Peyer's patch (tissue), 4 donors: ENCODE data around the gene MAP4K1.

ENCODE experiments used
- POLR2A ChIP-seq, 2 donors: fragments of 450-650 bp; IDR thresholded peaks; one replicate each; pipeline ENCODE4 v1.5.1; 2017; ENCODE audit warnings: antibody characterized with exemption in 2 of 2, mild to moderate bottlenecking in 2 of 2, moderate library complexity in 2 of 2
- TF ChIP-seq, protein P1 (sequence below), 6 experiments: fragments of 450-650 bp in 4 of 6; fragments of 200-600 bp in 2 of 6; sonication (generic) in 1 of 6; IDR thresholded peaks; one replicate each; pipeline ENCODE4 v1.5.1; 2017 to 2019; ENCODE audit warnings: antibody characterized with exemption in 6 of 6, mild to moderate bottlenecking in 3 of 6, moderate library complexity in 1 of 6

DNA sequence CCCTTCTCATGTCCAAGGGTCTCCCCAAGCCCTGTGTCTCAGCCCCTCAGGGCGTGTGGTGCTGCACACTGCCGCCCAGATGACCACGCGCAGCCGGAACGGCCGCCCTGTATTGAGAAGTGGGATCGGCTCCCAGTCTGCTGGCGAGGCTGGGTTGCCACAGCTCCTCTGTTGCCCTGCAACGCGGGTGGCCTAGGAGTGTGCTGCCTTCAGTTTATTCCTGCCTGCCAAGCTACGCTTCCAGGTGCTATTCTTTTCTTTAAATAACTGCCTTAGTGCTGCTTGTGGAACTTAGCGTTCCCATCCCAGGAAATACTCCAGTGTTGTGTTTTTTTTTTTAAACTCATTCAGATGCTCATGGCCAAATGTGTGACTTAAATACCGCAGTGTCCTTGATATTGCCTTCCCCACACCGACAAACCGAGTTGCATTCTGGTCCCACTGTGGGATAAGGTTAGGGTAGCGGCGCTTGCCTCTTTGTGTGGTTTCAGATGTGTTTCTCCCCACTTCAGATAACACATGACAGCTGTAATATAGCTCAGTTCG lies 46.3 kb upstream of the MAP4K1 start:
- TF ChIP-seq, protein P1, sequence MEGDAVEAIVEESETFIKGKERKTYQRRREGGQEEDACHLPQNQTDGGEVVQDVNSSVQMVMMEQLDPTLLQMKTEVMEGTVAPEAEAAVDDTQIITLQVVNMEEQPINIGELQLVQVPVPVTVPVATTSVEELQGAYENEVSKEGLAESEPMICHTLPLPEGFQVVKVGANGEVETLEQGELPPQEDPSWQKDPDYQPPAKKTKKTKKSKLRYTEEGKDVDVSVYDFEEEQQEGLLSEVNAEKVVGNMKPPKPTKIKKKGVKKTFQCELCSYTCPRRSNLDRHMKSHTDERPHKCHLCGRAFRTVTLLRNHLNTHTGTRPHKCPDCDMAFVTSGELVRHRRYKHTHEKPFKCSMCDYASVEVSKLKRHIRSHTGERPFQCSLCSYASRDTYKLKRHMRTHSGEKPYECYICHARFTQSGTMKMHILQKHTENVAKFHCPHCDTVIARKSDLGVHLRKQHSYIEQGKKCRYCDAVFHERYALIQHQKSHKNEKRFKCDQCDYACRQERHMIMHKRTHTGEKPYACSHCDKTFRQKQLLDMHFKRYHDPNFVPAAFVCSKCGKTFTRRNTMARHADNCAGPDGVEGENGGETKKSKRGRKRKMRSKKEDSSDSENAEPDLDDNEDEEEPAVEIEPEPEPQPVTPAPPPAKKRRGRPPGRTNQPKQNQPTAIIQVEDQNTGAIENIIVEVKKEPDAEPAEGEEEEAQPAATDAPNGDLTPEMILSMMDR (IDR thresholded peaks at IDR 0.05), result no peak
- TF ChIP-seq POLR2A (IDR thresholded peaks at IDR 0.05), result no peak
